GM18505 (cell line): ENCODE measurements around the gene DPH7.
"Not testable (repeated sequence)": the region's sequence is repeated elsewhere in the genome, so short reads cannot be mapped to it uniquely, and the experiment has no call there.

ENCODE experiments used
- ATAC-seq: cut with Tn5 transposase; IDR thresholded peaks from one replicate; pipeline ENCODE4 v1.9.1; 2021; ENCODE audit not compliant: unreplicated experiment
- POLR2A ChIP-seq: IDR thresholded peaks from 4 replicates; pipeline ENCODE4 v1.6.1; 2011; ENCODE audit warnings: borderline replicate concordance; ENCODE audit not compliant: insufficient read depth, insufficient read length; ENCODE audit errors: extremely low read depth

Gene DPH7

GRCh38 chr9:137552022-137552768 lies 26.5 kb downstream of the DPH7 start:
- TF ChIP-seq POLR2A = no peak
- peak; percentile 22 for ATAC-seq

- peak; percentile 72 for ATAC-seq
- peak; percentile 86 for TF ChIP-seq POLR2A
Measured at GRCh38 chr9:137551264-137552021, 27.3 kb downstream of the DPH7 start, which contains the start of gene MRPL41. Gene MRPL41, plus strand, starts transcription at chr9:137551879. Its CDS starts 203 bp downstream, at chr9:137552082.

- not testable (repeated sequence) for ATAC-seq
Measured at GRCh38 chr9:137550958-137551263, 27.8 kb downstream of the DPH7 start.

GRCh38 chr9:137550231-137550621 lies 28.5 kb downstream of the DPH7 start, which contains the start of gene PNPLA7:
Gene PNPLA7, minus strand, starts transcription at chr9:137550402. Its CDS starts 205 bp downstream, at chr9:137550197.
- no peak for TF ChIP-seq POLR2A
- no peak for ATAC-seq

GRCh38 chr9:137547687-137548543 lies 30.8 kb downstream of the DPH7 start:
- no peak for ATAC-seq
- TF ChIP-seq POLR2A = no peak

- TF ChIP-seq POLR2A = no peak
- ATAC-seq = no peak
Measured at GRCh38 chr9:137545123-137545522, 33.6 kb downstream of the DPH7 start.

GRCh38 chr9:137544176-137544760 lies 34.5 kb downstream of the DPH7 start:
- TF ChIP-seq POLR2A = no peak

GRCh38 chr9:137543237-137543963 lies 35.3 kb downstream of the DPH7 start:
- no peak for TF ChIP-seq POLR2A
- no peak for ATAC-seq

More at GRCh38 chr9:137544176-137544760, 34.5 kb downstream of the DPH7 start:
- ATAC-seq = no peak

GRCh38 chr9:137542486-137542885 lies 36.2 kb downstream of the DPH7 start:
- ATAC-seq = no peak
- TF ChIP-seq POLR2A = no peak

GRCh38 chr9:137540536-137540935 lies 38.2 kb downstream of the DPH7 start:
- no peak for TF ChIP-seq POLR2A
- no peak for ATAC-seq

GRCh38 chr9:137538058-137538457 lies 40.7 kb downstream of the DPH7 start:
- no peak for ATAC-seq
- TF ChIP-seq POLR2A = no peak

GRCh38 chr9:137536594-137537131 lies 42.1 kb downstream of the DPH7 start:
- ATAC-seq = not testable (repeated sequence)
